GM19099 (cell line): ENCODE measurements around the gene SEZ6L.

Experiments used
- POLR2A ChIP-seq: IDR thresholded peaks from 3 replicates; pipeline ENCODE4 v1.6.1; 2011; ENCODE audit warnings: low read depth; ENCODE audit not compliant: insufficient read length; ENCODE audit errors: extremely low read depth

The SEZ6L gene

GRCh38 chr22:26418620-26419019 is 249.4 kb downstream of the SEZ6L start:
- TF ChIP-seq POLR2A = no peak

DNA sequence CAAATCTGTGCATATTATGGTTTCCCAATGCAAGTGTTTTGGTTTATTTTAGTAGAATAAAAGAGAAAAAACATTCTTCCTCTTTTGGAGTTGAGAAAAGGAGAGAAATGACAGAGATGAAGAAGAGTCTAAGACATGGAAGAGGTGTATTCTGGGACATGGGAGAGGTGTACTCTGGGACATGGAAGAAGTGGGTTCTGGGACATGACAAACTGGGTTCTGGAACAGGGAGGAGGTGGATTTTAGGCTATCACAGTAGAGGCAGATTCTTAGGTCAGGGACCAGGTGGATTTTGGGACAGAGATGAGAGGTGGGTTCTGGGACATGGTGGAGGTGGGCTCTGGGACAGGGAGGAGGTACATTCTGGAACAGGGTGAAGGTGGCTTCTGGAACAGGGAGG is 257.7 kb downstream of the SEZ6L start:
- no peak for TF ChIP-seq POLR2A

- TF ChIP-seq POLR2A = peak; percentile 70
Observed at GRCh38 chr22:26428515-26429457, 259.5 kb downstream of the SEZ6L start, which contains the start of gene ASPHD2. ASPHD2 (plus strand) TSS chr22:26429260; CDS start chr22:26433616, 4,356 bp downstream.

DNA sequence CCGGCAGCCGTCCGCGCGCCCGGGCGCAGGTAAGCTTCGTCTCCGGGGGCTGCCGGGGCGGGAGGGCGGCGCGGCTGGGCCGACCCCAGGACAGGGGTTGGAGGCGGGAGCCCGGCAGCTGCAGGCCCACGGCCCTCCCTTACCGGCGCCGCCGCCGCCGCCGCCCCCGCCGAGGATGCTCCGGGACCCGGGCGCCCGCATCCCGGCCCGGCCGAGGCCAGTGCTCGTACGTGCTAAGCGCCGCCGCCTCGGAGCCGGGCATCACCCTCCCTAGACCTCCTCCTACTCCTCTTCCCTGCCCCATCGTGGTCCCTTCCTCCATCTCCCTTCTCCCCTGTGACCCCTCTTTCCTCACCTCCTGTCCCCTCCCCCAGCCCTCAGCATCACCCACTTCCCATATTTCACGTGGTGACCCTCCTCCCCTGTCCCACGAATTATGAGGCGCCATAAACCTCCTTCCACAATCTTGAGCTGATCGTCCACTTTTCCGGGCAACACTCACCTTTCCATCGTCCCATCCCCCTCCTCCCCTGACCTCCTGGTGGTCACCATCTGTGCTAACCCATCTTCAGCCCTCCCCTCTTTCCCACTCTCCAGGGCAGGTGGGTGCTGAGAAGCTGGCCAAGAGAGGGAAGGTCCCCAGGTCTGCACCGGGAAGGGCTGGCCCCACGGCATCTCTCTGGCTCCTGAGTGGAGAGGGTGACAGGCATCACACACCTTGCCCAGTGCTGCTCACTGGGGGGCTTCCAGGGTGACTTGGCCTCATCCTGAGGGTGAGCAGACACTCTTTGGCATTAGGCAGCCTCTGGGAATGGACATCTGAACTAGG is 260.4 kb downstream of the SEZ6L start:
- no peak for TF ChIP-seq POLR2A

- TF ChIP-seq POLR2A = no peak
Observed at GRCh38 chr22:26430600-26430999, 261.3 kb downstream of the SEZ6L start.

DNA sequence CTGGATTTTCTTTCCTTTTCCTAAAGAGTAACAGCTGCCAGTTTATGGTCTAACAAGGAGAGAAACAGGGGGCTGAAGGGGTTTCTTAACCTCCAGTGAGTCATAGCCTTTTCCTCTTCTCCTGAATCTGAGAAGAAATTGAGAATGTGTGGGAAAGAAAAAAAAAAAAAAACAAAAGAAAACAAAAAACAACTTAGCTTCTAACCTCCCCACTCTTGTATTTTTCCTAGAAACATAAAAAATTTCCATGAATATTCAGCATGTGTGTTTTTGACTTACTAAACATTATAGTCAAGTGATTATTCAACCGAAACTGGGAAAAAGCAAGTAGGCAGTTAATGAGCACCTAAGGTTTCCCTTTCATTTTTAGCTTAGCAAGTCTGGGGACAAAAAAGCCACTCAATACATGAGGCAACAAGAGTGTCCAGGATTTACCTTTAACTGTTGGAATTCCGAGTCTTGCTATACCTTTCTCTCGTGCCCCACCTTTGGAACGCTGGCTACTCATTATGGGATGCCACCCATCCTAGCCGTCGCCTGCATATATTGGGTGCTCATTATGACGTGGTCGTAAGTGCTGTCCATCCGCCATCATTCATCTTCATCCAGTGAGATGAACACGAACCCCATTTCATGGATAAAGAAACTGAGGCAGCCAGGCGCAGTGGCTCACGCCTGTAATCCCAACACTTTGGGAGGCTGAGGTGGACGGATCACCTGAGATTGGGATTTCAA is 262.2 kb downstream of the SEZ6L start:
- no peak for TF ChIP-seq POLR2A

GRCh38 chr22:26432619-26433311 is 263.5 kb downstream of the SEZ6L start:
- TF ChIP-seq POLR2A = no peak
